NT2/D1 (cell line): ENCODE results near the gene FH.

Source experiments
- SUZ12 ChIP-seq: IDR thresholded peaks from 2 replicates; pipeline ENCODE4 v1.6.1; 2011; ENCODE audit not compliant: insufficient read length, insufficient read depth; ENCODE audit errors: extremely low read depth
- YY1 ChIP-seq: IDR thresholded peaks from 2 replicates; pipeline ENCODE4 v1.6.1; 2011; ENCODE audit not compliant: insufficient read length, insufficient read depth
- ZNF274 ChIP-seq: IDR thresholded peaks from 2 replicates; pipeline ENCODE4 v1.6.1; 2011; ENCODE audit warnings: mild to moderate bottlenecking, low read depth, low read length

DNA sequence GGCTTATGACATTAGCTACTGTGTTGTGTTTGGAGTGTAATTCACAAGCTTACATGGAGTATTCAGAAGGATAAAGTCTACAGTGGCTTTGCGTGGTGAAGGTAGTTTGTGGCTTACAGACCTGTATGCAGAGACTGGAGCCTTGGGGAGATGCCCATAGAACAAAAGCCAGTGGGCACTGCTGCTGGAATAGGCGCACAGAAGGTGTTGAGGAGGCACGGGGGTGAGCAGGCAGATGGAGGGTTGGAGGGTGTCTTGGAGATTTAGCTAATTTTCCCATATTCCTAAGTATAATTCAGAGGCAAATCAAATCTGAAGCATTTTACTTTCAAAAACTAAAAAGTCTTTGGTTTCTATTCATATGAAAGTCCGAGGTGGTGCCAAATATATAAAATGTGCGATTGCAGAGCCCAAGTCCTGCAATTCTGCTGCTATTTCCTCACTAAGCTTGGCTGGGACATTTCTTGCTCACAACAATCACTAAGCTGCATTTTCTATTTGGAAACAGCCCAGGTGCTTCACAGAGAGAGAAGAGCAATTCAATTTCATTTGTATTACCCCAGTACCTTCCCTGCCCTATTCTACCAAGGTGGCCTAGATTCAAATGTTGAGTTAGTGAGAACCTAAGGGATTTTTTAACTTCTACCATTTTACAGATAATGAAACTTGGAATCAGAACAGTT is 48.5 kb downstream of the FH start:
- TF ChIP-seq YY1, result no peak
- no peak for TF ChIP-seq ZNF274
- no peak for TF ChIP-seq SUZ12
